Retinal pigment epithelial cell (primary cell): Measurements from ENCODE around the gene YPEL2.

ENCODE experiments used
- DNase-seq: peaks from one replicate; pipeline ENCODE4 v3.0.0-alpha.2; 2010; ENCODE audit warnings: low read depth
- H3K4me3 ChIP-seq: 2 replicates; pipeline ENCODE4 v1.5.1; 2011; ENCODE audit warnings: mild to moderate bottlenecking, low read length, control low read depth, moderate library complexity
- TF ChIP-seq, protein P1 (sequence below): conservative IDR thresholded peaks from 2 replicates; pipeline ENCODE4 v1.5.1; 2011; ENCODE audit warnings: low read depth, low read length, control low read depth, inconsistent platforms

The YPEL2 gene

DNA sequence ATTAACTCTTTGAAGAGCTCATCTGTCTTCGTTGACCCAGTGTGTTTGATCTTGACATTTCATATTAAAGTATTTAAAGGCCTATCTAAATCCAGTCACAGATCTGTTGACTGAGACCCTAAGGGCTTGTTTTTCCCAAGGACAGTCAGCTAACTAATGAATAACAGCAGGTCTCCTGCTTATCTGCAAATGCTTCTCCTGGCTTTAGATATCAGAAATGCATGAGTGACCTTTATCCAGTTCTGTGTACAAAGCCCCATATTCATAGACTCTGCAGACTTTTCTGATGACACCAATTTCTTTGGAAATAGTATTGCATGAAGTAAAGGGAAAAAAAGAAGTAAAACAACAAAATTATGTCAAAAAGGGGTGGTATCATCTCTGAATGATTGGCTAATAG lies 70.3 kb downstream of the YPEL2 start:
- TF ChIP-seq, protein P1, sequence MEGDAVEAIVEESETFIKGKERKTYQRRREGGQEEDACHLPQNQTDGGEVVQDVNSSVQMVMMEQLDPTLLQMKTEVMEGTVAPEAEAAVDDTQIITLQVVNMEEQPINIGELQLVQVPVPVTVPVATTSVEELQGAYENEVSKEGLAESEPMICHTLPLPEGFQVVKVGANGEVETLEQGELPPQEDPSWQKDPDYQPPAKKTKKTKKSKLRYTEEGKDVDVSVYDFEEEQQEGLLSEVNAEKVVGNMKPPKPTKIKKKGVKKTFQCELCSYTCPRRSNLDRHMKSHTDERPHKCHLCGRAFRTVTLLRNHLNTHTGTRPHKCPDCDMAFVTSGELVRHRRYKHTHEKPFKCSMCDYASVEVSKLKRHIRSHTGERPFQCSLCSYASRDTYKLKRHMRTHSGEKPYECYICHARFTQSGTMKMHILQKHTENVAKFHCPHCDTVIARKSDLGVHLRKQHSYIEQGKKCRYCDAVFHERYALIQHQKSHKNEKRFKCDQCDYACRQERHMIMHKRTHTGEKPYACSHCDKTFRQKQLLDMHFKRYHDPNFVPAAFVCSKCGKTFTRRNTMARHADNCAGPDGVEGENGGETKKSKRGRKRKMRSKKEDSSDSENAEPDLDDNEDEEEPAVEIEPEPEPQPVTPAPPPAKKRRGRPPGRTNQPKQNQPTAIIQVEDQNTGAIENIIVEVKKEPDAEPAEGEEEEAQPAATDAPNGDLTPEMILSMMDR, result no peak
- DNase-seq, result no peak
- H3K4me3 ChIP-seq, result no peak overlapping the region

DNA sequence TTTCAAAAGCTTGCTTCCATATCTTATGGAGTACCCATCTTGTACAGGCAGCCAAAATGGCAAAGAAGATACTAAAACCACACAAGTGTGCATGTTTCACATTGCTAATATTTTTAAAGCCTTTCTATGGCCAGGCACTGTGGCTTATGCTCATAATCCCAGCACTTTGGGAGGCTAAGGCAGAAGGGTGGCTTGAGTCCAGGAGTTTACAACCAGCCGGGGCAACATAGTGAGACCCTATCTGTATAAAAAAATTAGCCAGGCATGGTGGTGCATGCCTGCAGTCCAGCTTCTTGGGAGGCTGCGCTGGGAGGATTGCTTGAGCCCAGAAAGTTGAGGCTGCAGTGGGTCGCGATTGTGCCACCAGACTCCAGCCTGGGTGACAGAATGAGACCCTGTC lies 71.3 kb downstream of the YPEL2 start:
- TF ChIP-seq, protein P1, result no peak
- no peak for DNase-seq
- H3K4me3 ChIP-seq, result no peak overlapping the region

DNA sequence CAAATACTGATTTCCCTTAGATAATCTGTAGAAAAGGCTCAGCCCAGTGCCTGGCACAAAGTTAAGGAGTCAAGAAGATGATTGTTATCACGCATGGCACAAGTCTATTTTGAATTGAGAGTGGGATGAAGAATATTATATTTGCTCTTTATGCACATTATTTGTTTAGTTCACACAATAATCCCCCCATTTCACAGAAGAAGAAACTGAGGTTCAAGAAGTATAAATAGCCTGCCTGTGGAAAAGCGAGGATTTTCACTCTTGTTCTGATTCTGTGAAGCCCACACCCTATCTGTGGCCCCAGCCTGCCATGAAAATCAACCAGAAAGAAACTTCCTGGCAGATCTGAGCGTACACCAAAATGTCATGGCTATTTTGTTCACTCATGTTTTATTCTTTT lies 73.0 kb downstream of the YPEL2 start:
- TF ChIP-seq, protein P1, result no peak
- no peak for DNase-seq
- no peak overlapping the region for H3K4me3 ChIP-seq

DNA sequence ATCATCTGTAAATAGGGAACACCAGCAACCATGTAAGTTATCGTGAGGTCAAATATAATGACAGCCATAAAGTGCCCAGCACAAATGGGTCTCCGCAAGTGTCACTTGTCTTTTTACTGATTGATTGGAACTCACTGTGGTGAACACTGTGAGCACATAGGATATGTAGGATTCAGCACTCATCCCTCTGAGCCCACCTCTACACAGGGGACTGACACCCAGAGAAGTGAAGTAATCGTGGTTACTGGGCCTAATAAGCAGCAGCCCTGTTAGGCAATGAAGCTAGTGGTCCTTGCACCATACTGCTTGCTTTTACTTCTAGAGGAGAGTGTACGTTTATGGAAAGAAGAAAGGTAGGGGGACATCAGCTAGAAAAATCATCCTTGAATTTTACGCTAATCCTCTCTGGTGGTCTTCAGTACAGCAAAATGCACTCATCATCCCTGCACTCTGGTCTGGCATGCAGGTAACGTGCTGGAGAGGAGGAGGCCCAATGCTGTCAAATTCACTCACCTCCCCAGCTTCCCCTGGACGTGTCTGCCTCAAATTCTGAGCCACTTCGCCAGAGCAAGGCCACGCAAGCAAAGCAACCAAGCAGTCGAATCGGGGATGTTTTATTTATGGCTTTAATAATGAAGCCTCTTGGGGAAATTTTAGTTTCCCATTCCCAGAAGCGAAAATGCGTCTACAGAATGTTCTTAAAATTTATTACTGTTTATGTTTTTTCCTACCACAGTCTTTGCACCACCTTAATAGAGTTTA lies 74.7 kb downstream of the YPEL2 start:
- H3K4me3 ChIP-seq, result no peak overlapping the region
- TF ChIP-seq, protein P1, result no peak
- DNase-seq, result no peak

DNA sequence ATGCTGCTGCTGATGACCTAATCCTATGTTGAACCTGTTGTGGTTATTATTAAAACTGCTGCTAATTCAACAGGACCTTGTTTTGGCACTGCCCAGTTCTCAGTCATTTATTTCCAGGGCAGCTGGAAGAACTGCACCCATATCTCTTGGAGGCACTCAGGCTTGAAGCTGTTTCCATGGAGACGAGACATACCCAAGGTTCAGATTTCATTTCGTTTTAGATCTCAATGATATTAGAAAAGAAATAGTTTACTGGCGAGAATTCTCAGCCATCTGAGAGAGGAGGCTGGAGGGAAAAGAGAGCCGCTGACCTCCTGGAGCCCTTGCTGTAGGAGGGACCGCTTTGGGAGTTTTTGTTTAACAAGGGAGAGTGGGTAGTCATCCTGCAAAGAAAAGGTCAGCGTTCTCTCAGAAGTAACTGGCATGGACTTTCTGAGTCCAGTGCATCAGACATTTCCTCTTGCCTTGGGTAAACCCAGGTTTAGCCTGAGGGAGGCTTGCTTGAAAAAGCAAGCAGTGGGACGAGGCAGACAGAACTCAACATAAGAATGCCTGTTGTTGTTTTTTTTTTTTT lies 75.4 kb downstream of the YPEL2 start:
- TF ChIP-seq, protein P1, result no peak
- no peak overlapping the region for H3K4me3 ChIP-seq
- DNase-seq, result peak; percentile 54

DNA sequence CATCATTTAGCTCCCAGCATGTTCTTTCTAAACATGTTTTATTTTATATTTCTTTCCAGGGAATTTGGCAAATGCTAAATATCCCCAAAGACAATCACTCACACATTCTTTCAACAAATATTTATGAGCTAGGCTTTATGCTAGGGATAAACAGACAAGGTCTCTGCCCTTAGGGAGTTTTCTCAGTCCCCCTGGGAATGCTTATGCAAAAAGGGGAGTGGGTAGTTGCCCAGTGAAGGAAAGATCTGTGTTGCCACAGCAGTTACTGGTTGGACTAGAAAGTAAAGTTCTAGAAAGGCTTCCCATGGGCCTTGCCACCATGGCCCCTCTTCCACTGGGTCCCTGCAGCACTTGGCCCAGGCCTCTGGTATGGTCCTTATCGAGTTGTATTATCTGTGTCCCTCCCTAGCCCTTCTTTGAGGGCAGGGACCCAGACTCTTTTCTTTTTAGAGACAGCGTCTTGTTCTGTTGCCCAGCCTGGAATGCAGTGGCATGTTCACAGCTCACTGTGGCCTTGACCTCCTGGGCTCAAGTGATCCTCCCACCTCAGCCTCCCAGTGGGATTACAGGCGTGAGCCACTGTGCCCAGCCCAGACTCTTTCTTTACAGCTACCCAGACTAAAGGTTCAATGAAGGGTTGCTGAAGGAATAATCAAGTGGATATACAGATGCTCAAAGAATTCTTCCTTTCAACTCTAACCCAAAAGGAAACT lies 78.0 kb downstream of the YPEL2 start:
- no peak overlapping the region for H3K4me3 ChIP-seq
- TF ChIP-seq, protein P1, result no peak
- no peak for DNase-seq
